Naive thymus-derived CD8-positive, alpha-beta T cell (primary cell): Measurements from ENCODE around the gene TYSND1. TPM values are rescaled to one million over a fixed set of nuclear protein-coding genes. Genes with fewer than 3 reads are reported as not detected.

ENCODE experiments used
- polyA plus RNA-seq, 3 donors: library from polyadenylated mRNA; unstranded; fragments of 300-500 nt; fragmentation: Illumina TruSeq; gene quantifications; one replicate each; pipeline ENCODE4 v1.2.3, GENCODE V29; 2021
- total RNA-seq, 8 experiments: library from RNA in 2 of 8; stranded (reverse) in 2 of 8; gene quantifications; one replicate each; pipeline ENCODE4 v1.2.3 and lab custom pipeline; 2021 to 2026

The TYSND1 gene
- total and polyA plus RNA-seq, 5 experiments from 2014 or later: 23.0 to 35.3 (median 28.8) TPM

Other genes with a start within 250 kb of the TYSND1 start
- gene MACROH2A2, start 93.9 kb downstream of the TYSND1 start, total RNA-seq: 1 to 10 TPM; 6.7 to 7.2 TPM
- gene MACROH2A2, start 93.9 kb downstream of the TYSND1 start, polyA plus RNA-seq: 1 to 10 TPM; 6.1 to 7.1 (median 6.3) TPM
- gene AIFM2, start 13.9 kb downstream of the TYSND1 start, total RNA-seq: 1 to 10 TPM; 4.7 to 6.2 TPM
- gene AIFM2, start 13.9 kb downstream of the TYSND1 start, polyA plus RNA-seq: 1 to 10 TPM in 2 of 3 donors, under 1 TPM in 1; 0.80 to 1.5 (median 1.3) TPM
- 10 to 100 TPM; 91.7 to 94.7 TPM for gene SAR1A, start 23.8 kb upstream of the TYSND1 start, total RNA-seq
- gene SAR1A, start 23.8 kb upstream of the TYSND1 start, polyA plus RNA-seq: 10 to 100 TPM; 18.7 to 37.3 (median 21.5) TPM
- 10 to 100 TPM; 51.0 to 57.4 TPM for gene PPA1, start 86.7 kb upstream of the TYSND1 start, total RNA-seq
- gene PPA1, start 86.7 kb upstream of the TYSND1 start, polyA plus RNA-seq: 100 to 1,000 TPM; 137 to 222 (median 154) TPM
- not detected for gene NPFFR1, start 137.3 kb upstream of the TYSND1 start, total RNA-seq
- not detected for gene NPFFR1, start 137.3 kb upstream of the TYSND1 start, polyA plus RNA-seq
- 1 to 10 TPM; 1.3 to 1.5 TPM for gene LRRC20, start 235.9 kb upstream of the TYSND1 start, total RNA-seq
- 1 to 10 TPM; 1.8 to 2.2 (median 2.1) TPM for gene LRRC20, start 235.9 kb upstream of the TYSND1 start, polyA plus RNA-seq